Astrocyte (in vitro differentiated cells and primary cell): ENCODE data around the gene SLC18A2. TPM values are rescaled to one million over a fixed set of nuclear protein-coding genes. Genes with fewer than 3 reads are reported as not detected.

Experiments
- DNase-seq: peaks from one replicate; pipeline ENCODE4 v3.0.0-alpha.2; 2010; ENCODE audit warnings: low read depth
- FAIRE-seq: peaks from 2 replicates; lab custom pipeline; 2011; peaks lifted over from hg19 to GRCh38; lab: Jason Lieb, UNC
- H2AFZ ChIP-seq: 2 replicates; pipeline ENCODE4 v1.6.0; 2012; ENCODE audit warnings: low read depth, low read length, inconsistent platforms
- H3K27ac ChIP-seq: 2 replicates; pipeline ENCODE4 v1.5.1; 2011; ENCODE audit warnings: low read depth, low read length, inconsistent platforms
- H3K27me3 ChIP-seq: 2 replicates; pipeline ENCODE4 v1.6.0; 2011; ENCODE audit warnings: low read length, inconsistent platforms; ENCODE audit not compliant: insufficient read depth
- H3K36me3 ChIP-seq: 2 replicates; pipeline ENCODE4 v1.5.1; 2011; ENCODE audit warnings: low read length, inconsistent platforms; ENCODE audit not compliant: insufficient read depth
- H3K4me1 ChIP-seq: 2 replicates; pipeline ENCODE4 v1.5.1; 2011; ENCODE audit warnings: low read length, inconsistent platforms; ENCODE audit not compliant: insufficient read depth
- H3K4me2 ChIP-seq: 2 replicates; pipeline ENCODE4 v1.6.0; 2012; ENCODE audit warnings: low read length, inconsistent platforms
- H3K4me3 ChIP-seq: 2 replicates; pipeline ENCODE4 v1.5.1; 2011; ENCODE audit warnings: low read depth, mild to moderate bottlenecking, low read length, inconsistent platforms; ENCODE audit not compliant: insufficient read depth
- H3K79me2 ChIP-seq: 2 replicates; pipeline ENCODE4 v1.6.0; 2012; ENCODE audit warnings: mild to moderate bottlenecking, low read length, inconsistent platforms; ENCODE audit not compliant: insufficient read depth
- H3K9ac ChIP-seq: 2 replicates; pipeline ENCODE4 v1.6.0; 2012; ENCODE audit warnings: mild to moderate bottlenecking, low read length, inconsistent platforms
- H3K9me3 ChIP-seq: 2 replicates; pipeline ENCODE4 v1.5.1; 2012; ENCODE audit warnings: low read depth, mild to moderate bottlenecking, low read length, inconsistent platforms; ENCODE audit not compliant: insufficient read depth
- H4K20me1 ChIP-seq: 2 replicates; pipeline ENCODE4 v1.6.0; 2012; ENCODE audit warnings: low read length, inconsistent platforms; ENCODE audit not compliant: insufficient read depth
- H3K27ac Mint-ChIP-seq: one replicate; pipeline ENCODE4 v1.8.0; 2021; ENCODE audit warnings: mild to moderate bottlenecking, mixed read lengths; ENCODE audit not compliant: unreplicated experiment
- H3K27me3 Mint-ChIP-seq: one replicate; pipeline ENCODE4 v1.8.0; 2021; ENCODE audit warnings: low read depth, mixed read lengths; ENCODE audit not compliant: unreplicated experiment
- H3K36me3 Mint-ChIP-seq: one replicate; pipeline ENCODE4 v1.8.0; 2021; ENCODE audit warnings: low read depth, mixed read lengths; ENCODE audit not compliant: unreplicated experiment
- H3K4me1 Mint-ChIP-seq: one replicate; pipeline ENCODE4 v1.8.0; 2021; ENCODE audit warnings: low read depth, mixed read lengths; ENCODE audit not compliant: unreplicated experiment
- H3K4me3 Mint-ChIP-seq: one replicate; pipeline ENCODE4 v1.8.0; 2021; ENCODE audit warnings: mild to moderate bottlenecking, moderate library complexity, mixed read lengths; ENCODE audit not compliant: unreplicated experiment
- H3K9me3 Mint-ChIP-seq: one replicate; pipeline ENCODE4 v1.8.0; 2021; ENCODE audit warnings: mild to moderate bottlenecking, mixed read lengths; ENCODE audit not compliant: unreplicated experiment
- CTCF ChIP-seq: IDR thresholded peaks from 2 replicates; pipeline ENCODE4 v1.5.1; 2011; ENCODE audit warnings: low read depth, mild to moderate bottlenecking, inconsistent platforms, low read length, moderate library complexity; ENCODE audit not compliant: insufficient read depth
- EZH2 ChIP-seq: IDR thresholded peaks from 2 replicates; pipeline ENCODE4 v1.6.1; 2012; ENCODE audit warnings: mild to moderate bottlenecking, low read length, inconsistent platforms; ENCODE audit not compliant: insufficient read depth
- total RNA-seq: library from RNA; stranded (reverse); gene quantifications from 2 replicates; pipeline ENCODE4 v1.2.1, GENCODE V29; 2021

The SLC18A2 gene
- total RNA-seq, 1 donor from 2014 or later = not detected

GRCh38 chr10:117249493-117250093, 8.7 kb downstream of the SLC18A2 start:
- H3K4me2 ChIP-seq = no peak overlapping the region
- no peaks in the 10 kb centered on the region for H4K20me1 ChIP-seq
- H3K27me3 Mint-ChIP-seq = peaks cover 31% of the 10 kb centered on the region
- no peak overlapping the region for H3K4me3 Mint-ChIP-seq
- H3K9me3 Mint-ChIP-seq = no peaks in the 10 kb centered on the region
- H3K36me3 Mint-ChIP-seq = no peaks in the 10 kb centered on the region
- peaks cover 9% of the 10 kb centered on the region for H3K4me1 Mint-ChIP-seq
- H3K36me3 ChIP-seq = no peaks in the 10 kb centered on the region
- no peak for TF ChIP-seq EZH2
- TF ChIP-seq CTCF = no peak
- no peaks in the 10 kb centered on the region for H3K4me1 ChIP-seq
- FAIRE-seq = no peak
- no peak overlapping the region for H3K27ac ChIP-seq
- H2AFZ ChIP-seq = no peak overlapping the region
- no peak overlapping the region for H3K27ac Mint-ChIP-seq
- H3K79me2 ChIP-seq = no peaks in the 10 kb centered on the region
- no peak for DNase-seq
- no peak overlapping the region for H3K4me3 ChIP-seq
- H3K9me3 ChIP-seq = no peaks in the 10 kb centered on the region
- H3K9ac ChIP-seq = no peak overlapping the region
- peaks cover 10% of the 10 kb centered on the region for H3K27me3 ChIP-seq

GRCh38 chr10:117250411-117250810, 9.5 kb downstream of the SLC18A2 start:
- no peak for FAIRE-seq
- H3K27me3 Mint-ChIP-seq = peaks cover 27% of the 10 kb centered on the region

More at GRCh38 chr10:117250411-117250810, 9.5 kb downstream of the SLC18A2 start:
- H3K4me1 Mint-ChIP-seq = peaks cover 9% of the 10 kb centered on the region
- H2AFZ ChIP-seq = no peak overlapping the region
- TF ChIP-seq EZH2 = no peak
- TF ChIP-seq CTCF = no peak
- no peaks in the 10 kb centered on the region for H3K4me1 ChIP-seq
- H3K36me3 Mint-ChIP-seq = no peaks in the 10 kb centered on the region
- H3K27me3 ChIP-seq = peaks cover 7% of the 10 kb centered on the region
- no peaks in the 10 kb centered on the region for H3K9me3 Mint-ChIP-seq
- H3K36me3 ChIP-seq = no peaks in the 10 kb centered on the region
- H3K4me2 ChIP-seq = no peak overlapping the region
- no peaks in the 10 kb centered on the region for H3K79me2 ChIP-seq
- no peaks in the 10 kb centered on the region for H3K9me3 ChIP-seq
- no peak overlapping the region for H3K9ac ChIP-seq
- no peak for DNase-seq
- H3K4me3 Mint-ChIP-seq = no peak overlapping the region
- no peak overlapping the region for H3K27ac ChIP-seq
- H3K4me3 ChIP-seq = no peak overlapping the region
- no peaks in the 10 kb centered on the region for H4K20me1 ChIP-seq
- no peak overlapping the region for H3K27ac Mint-ChIP-seq
